Sciatic nerve (tissue), 2 donors: Measurements from ENCODE around the gene VEGFA. TPM values are rescaled to one million over a fixed set of nuclear protein-coding genes. Genes with fewer than 3 reads are reported as not detected.

Experiments
- ATAC-seq: fragments of 200-7000 bp; cut with Tn5 transposase; one replicate; pipeline ENCODE4 v1.9.1; 2020; ENCODE audit warnings: mild to moderate bottlenecking, moderate library complexity
- DNase-seq: peaks from one replicate; pipeline ENCODE4 v3.0.0-alpha.2; 2020; ENCODE audit warnings: low spot score
- intact Hi-C: fragments of 100-400 bp; cut with DNase I; formaldehyde crosslinking; loops from one replicate; pipeline ENCODE4 v1.14.2; 2022
- total RNA-seq: library from RNA; stranded (reverse); fragmentation: NEBNext Ultra II Directional; extraction: Animal tissue kit (Norgen Biotek cat#: 25700); gene quantifications from one replicate; pipeline ENCODE4 v1.2.1, GENCODE V29; 2021
- donor health status: DM: no; HTN: no; CAD: no.
- donor health status: DM: no; HTN: no; CAD: no.

VEGFA gene
- total RNA-seq, 1 donor from 2014 or later, result 155 TPM

- ATAC-seq, result no peak
- DNase-seq, result no peak
- intact Hi-C loops, result loop anchor here (2.0 kb wide), 1 partner anchor 310 kb away; no protein-coding TSS in a partner anchor
Observed at GRCh38 chr6:43768506-43768860, 1.5 kb upstream of the VEGFA start.

- intact Hi-C loops, result loop anchor here (2.0 kb wide), 1 partner anchor 310 kb away; no protein-coding TSS in a partner anchor
- DNase-seq (peak; percentile 78), ATAC-seq (peak; percentile 36)
Observed at GRCh38 chr6:43768983-43769525, 957 bp upstream of the VEGFA start.

- peak; percentile 84 for DNase-seq
- ATAC-seq, result peak; percentile 5
- intact Hi-C loops, result loop anchor here (5.0 kb wide), 2 partner anchors 103 to 1772 kb away; no protein-coding TSS in a partner anchor
Observed at GRCh38 chr6:43770372-43771209, 580 bp downstream of the VEGFA start.

- intact Hi-C loops, result loop anchor here (5.0 kb wide), 2 partner anchors 104 to 1771 kb away; no protein-coding TSS in a partner anchor
- DNase-seq (peak; percentile 87), ATAC-seq (peak; percentile 19)
Observed at GRCh38 chr6:43771210-43771857, 1.3 kb downstream of the VEGFA start.

- DNase-seq (no peak), ATAC-seq (peak; percentile 23)
- intact Hi-C loops, result loop anchor here (5.0 kb wide), 2 partner anchors 105 to 1770 kb away; no protein-coding TSS in a partner anchor
Observed at GRCh38 chr6:43771858-43772680, 2.1 kb downstream of the VEGFA start.

DNA sequence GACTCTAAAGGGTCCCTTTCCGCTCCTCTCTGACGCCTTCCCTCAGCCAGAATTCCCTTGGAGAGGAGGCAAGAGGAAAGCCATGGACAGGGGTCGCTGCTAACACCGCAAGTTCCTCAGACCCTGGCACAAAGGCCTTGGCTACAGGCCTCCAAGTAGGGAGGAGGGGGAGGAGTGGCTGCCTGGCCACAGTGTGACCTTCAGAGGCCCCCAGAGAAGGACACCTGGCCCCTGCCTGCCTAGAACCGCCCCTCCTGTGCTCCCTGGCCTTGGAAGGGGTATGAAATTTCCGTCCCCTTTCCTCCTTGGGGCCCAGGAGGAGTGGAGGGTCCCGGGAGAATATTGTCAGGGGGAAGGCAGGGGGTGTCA is 2.7 kb downstream of the VEGFA start:
- ATAC-seq (no peak), DNase-seq (no peak)
- intact Hi-C loops, result loop anchor here (5.0 kb wide), 2 partner anchors 105 to 1770 kb away; no protein-coding TSS in a partner anchor

DNA sequence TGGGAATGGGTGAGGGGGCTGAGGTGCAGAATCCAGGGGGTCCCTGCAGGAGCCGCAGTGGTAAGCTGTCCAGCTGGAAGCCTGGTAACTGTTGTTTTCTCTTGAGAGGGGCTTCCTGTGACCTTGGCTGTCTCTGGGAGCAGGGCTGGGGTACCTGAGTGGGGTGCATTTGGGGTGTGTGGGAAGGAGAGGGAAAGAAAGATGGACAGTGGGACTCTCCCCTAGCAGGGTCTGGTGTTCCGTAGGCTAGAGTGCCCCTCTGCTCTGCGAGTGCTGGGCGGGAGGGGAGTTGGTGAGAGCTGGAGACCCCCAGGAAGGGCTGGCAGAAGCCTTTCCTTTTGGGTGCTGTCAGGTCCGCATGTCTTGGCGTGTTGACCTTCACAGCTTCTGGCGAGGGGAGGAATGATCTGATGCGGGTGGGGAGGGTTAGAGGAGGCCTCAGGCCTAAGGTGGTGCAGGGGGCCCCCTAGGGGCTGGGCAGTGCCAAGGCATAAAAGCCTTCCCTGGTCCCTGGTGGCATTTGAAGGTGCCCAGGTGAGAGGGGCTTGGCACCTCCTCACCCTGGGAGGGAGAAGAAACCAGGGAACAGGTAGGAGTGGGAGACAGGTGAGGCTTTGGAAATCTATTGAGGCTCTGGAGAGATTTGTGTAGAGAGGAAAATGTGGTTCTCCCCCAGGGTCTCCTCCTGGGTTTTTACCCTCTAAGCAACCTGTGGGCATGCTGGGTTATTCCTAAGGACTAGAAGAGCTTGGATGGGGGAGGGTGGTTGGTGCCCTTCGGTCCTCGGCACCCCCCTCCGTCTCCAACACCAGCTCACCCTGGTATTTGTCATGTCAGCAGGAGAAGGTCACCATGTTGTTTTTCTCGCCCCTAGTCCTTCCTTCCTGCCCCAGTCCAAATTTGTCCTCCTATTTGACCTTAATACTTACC is 3.3 kb downstream of the VEGFA start:
- intact Hi-C loops, result loop anchor here (5.0 kb wide), 2 partner anchors 106 to 1769 kb away; no protein-coding TSS in a partner anchor
- no peak for DNase-seq
- no peak for ATAC-seq

DNA sequence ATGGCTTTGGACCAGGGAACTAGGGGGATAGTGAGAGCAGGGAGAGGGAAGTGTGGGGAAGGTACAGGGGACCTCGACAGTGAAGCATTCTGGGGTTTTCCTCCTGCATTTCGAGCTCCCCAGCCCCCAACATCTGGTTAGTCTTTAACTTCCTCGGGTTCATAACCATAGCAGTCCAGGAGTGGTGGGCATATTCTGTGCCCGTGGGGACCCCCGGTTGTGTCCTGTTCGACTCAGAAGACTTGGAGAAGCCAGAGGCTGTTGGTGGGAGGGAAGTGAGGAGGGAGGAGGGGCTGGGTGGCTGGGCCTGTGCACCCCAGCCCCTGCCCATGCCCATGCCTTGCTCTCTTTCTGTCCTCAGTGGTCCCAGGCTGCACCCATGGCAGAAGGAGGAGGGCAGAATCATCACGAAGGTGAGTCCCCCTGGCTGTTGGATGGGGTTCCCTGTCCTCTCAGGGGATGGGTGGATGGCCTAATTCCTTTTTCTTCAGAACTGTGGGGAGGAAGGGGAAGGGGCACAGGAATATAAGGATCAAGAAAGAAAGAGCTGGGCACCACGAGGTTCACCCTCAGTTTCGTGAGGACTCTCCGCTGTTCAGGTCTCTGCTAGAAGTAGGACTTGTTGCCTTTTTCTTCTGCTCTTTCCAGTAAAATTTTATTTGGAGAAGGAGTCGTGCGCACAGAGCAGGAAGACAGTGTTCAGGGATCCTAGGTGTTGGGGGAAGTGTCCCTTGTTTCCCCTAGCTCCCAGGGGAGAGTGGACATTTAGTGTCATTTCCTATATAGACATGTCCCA is 4.2 kb downstream of the VEGFA start:
- intact Hi-C loops, result loop anchor here (5.0 kb wide), 2 partner anchors 107 to 1768 kb away; no protein-coding TSS in a partner anchor
- DNase-seq (no peak), ATAC-seq (no peak)

DNA sequence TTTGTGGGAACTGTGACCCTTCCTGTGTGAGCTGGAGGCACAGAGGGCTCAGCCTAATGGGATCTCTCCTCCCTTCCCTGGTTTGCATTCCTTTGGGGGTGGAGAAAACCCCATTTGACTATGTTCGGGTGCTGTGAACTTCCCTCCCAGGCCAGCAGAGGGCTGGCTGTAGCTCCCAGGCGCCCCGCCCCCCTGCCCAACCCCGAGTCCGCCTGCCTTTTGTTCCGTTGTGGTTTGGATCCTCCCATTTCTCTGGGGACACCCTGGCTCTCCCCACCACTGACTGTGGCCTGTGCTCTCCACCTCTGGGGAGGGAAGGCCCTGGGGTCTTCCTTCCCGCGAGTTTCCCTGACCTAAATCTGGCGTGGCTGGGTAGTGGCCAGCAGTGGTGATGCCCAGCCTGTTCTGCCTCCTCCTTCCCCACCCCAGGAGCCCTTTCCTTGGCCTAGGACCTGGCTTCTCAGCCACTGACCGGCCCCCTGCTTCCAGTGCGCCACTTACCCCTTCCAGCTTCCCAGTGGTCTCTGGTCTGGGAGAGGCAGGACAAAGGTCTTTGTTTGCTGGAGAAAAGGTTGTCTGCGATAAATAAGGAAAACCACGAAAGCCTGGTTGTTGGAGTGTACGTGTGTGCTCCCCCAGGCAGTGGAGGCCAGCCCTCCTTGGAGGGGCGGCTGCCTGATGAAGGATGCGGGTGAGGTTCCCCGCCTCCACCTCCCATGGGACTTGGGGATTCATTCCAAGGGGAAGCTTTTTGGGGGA is 4.9 kb downstream of the VEGFA start:
- intact Hi-C loops, result loop anchor here (5.0 kb wide), 2 partner anchors 108 to 1767 kb away; no protein-coding TSS in a partner anchor
- DNase-seq, result peak; percentile 82
- peak; percentile 72 for ATAC-seq

- DNase-seq (no peak), ATAC-seq (no peak)
- intact Hi-C loops, result no loop called here
Observed at GRCh38 chr6:43775535-43775885, 5.5 kb downstream of the VEGFA start.

DNA sequence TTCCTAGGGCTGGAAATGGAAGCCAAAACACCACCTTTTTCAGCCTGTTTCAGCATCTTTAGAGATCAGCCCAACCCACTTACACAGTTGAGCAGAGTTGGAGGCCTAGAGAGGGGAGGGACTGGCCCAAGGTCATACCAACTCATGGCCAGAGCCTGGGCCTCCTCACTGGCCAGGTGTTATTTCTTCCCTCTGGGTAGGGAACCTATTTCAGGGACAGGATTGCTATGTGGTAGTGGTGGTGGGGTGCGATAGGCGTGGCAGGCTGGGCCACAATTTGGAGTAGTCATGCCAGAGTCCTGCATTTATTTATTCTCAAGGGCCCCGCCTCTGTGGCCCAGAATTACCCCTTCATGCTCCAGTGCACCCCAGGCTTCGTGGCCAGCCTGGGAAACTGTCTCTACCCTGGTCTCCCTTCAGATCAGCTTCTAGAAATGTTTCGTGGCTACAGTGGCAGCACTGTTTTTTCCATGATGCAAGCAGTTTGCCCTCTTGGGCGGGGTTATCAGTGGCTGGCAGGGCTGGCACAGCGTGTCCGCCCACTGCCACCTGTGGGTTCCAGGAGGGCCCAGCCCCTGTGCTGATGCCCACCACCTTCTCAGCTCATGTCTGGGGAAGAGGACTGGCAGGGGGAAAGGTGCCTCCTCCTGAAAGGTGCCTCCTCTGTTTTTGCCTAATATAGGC is 6.2 kb downstream of the VEGFA start:
- ATAC-seq, result no peak
- intact Hi-C loops, result no loop called here
- no peak for DNase-seq

- ATAC-seq, result no peak
- intact Hi-C loops, result no loop called here
- DNase-seq, result no peak
Observed at GRCh38 chr6:43776799-43777776, 7.1 kb downstream of the VEGFA start.

DNA sequence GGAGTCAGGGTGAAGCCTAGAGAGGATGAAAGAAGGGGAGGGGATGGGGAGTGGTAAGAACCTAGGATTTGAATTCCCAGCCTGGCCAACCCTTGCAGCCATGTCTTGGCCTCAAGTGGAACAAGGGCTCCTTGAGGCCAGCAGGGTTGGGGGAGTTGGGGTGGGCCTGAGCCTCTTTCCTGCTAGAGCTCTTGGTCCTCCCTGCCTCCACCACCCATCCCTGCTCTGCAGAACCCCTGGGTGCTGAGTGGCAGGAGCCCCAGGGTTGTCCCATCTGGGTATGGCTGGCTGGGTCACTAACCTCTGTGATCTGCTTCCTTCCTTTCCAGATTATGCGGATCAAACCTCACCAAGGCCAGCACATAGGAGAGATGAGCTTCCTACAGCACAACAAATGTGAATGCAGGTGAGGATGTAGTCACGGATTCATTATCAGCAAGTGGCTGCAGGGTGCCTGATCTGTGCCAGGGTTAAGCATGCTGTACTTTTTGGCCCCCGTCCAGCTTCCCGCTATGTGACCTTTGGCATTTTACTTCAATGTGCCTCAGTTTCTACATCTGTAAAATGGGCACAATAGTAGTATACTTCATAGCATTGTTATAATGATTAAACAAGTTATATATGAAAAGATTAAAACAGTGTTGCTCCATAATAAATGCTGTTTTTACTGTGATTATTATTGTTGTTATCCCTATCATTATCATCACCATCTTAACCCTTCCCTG is 8.3 kb downstream of the VEGFA start:
- DNase-seq (no peak), ATAC-seq (no peak)
- intact Hi-C loops, result no loop called here
